Neural progenitor cell (in vitro differentiated cells): ENCODE data around the gene CCDC6. TPM values are rescaled to one million over a fixed set of nuclear protein-coding genes. Genes with fewer than 3 reads are reported as not detected.
"Not testable (repeated sequence)": the region's sequence is repeated elsewhere in the genome, so short reads cannot be mapped to it uniquely, and the experiment has no call there.

Experiments used
- DNase-seq: peaks from one replicate; pipeline ENCODE4 v3.0.0-alpha.2; 2016; ENCODE audit warnings: low spot score
- H2AFZ ChIP-seq: fragments of 200-600 bp; sonication (generic); replicated peaks from 2 replicates; pipeline ENCODE4 v1.6.1; 2016; ENCODE audit warnings: antibody characterized with exemption
- H3F3A ChIP-seq: fragments of 200-600 bp; sonication (generic); 2 replicates; pipeline ENCODE4 v1.6.1; 2016; ENCODE audit warnings: antibody characterized with exemption, low read depth
- H3K27ac ChIP-seq: fragments of 200-600 bp; sonication (generic); 2 replicates; pipeline ENCODE4 v1.5.1; 2016; ENCODE audit warnings: mild to moderate bottlenecking
- H3K27me3 ChIP-seq: fragments of 200-600 bp; sonication (generic); 2 replicates; pipeline ENCODE4 v1.6.1; 2016; ENCODE audit warnings: mild to moderate bottlenecking, moderate library complexity
- H3K36me3 ChIP-seq: fragments of 200-600 bp; sonication (generic); 2 replicates; pipeline ENCODE4 v1.5.1; 2016
- H3K4me1 ChIP-seq: fragments of 200-600 bp; sonication (generic); 2 replicates; pipeline ENCODE4 v1.6.1; 2016; ENCODE audit warnings: mixed run types
- H3K4me2 ChIP-seq: fragments of 200-600 bp; sonication (generic); 2 replicates; pipeline ENCODE4 v1.6.1; 2016
- H3K4me3 ChIP-seq: fragments of 200-600 bp; sonication (generic); 2 replicates; pipeline ENCODE4 v1.5.1; 2016
- H3K79me2 ChIP-seq: fragments of 200-600 bp; sonication (generic); 2 replicates; pipeline ENCODE4 v1.6.1; 2016; ENCODE audit warnings: low read depth
- H3K9ac ChIP-seq: fragments of 200-600 bp; sonication (generic); 2 replicates; pipeline ENCODE4 v1.6.1; 2016
- H3K9me3 ChIP-seq: fragments of 200-600 bp; sonication (generic); 2 replicates; pipeline ENCODE4 v1.5.1; 2016; ENCODE audit warnings: low read depth
- H4K20me1 ChIP-seq: fragments of 200-600 bp; sonication (generic); 2 replicates; pipeline ENCODE4 v1.6.1; 2016; ENCODE audit warnings: low read depth
- H3K27ac Mint-ChIP-seq: 3 replicates; pipeline ENCODE4 v1.8.0; 2021; ENCODE audit warnings: mixed read lengths
- H3K27me3 Mint-ChIP-seq: 2 replicates; pipeline ENCODE4 v1.8.0; 2022; ENCODE audit warnings: low read depth, mild to moderate bottlenecking, inconsistent platforms, moderate library complexity, mixed read lengths; ENCODE audit not compliant: insufficient read depth
- H3K36me3 Mint-ChIP-seq: 3 replicates; pipeline ENCODE4 v1.8.0; 2021; ENCODE audit warnings: mixed read lengths
- H3K4me1 Mint-ChIP-seq: 3 replicates; pipeline ENCODE4 v1.8.0; 2021; ENCODE audit warnings: mixed read lengths
- H3K4me3 Mint-ChIP-seq: 3 replicates; pipeline ENCODE4 v1.8.0; 2021; ENCODE audit warnings: mild to moderate bottlenecking, moderate library complexity, mixed read lengths
- H3K9me3 Mint-ChIP-seq: 3 replicates; pipeline ENCODE4 v1.8.0; 2020; ENCODE audit warnings: mixed read lengths
- CTCF ChIP-seq: fragments of 200-600 bp; sonication (generic); IDR thresholded peaks from 2 replicates; pipeline ENCODE4 v1.5.1; 2017; ENCODE audit warnings: antibody characterized with exemption, mild to moderate bottlenecking
- EZH2 ChIP-seq: fragments of 200-600 bp; sonication (generic); IDR thresholded peaks from 2 replicates; pipeline ENCODE4 v1.6.1; 2017; ENCODE audit warnings: antibody characterized with exemption, mild to moderate bottlenecking, moderate library complexity
- EZH2phosphoT487 ChIP-seq: fragments of 200-600 bp; sonication (generic); IDR thresholded peaks from 2 replicates; pipeline ENCODE4 v1.6.1; 2017; ENCODE audit warnings: antibody characterized with exemption
- total RNA-seq: library from RNA; depleted of rRNA; stranded (reverse); fragments of >200 nt; gene quantifications from 2 replicates; pipeline ENCODE4 v1.2.3, GENCODE V29; 2015; ENCODE audit warnings: low replicate concordance

The CCDC6 gene
- total RNA-seq, 1 donor from 2014 or later = 29.4 TPM

- no peaks in the 10 kb centered on the region for H3K9me3 ChIP-seq
- H3F3A ChIP-seq = no peaks in the 10 kb centered on the region
- no peak for TF ChIP-seq EZH2
- no peak for TF ChIP-seq CTCF
- TF ChIP-seq EZH2phosphoT487 = no peak
- H3K4me3 ChIP-seq = no peak overlapping the region
- no peaks in the 10 kb centered on the region for H3K4me1 ChIP-seq
- no peak overlapping the region for H3K27ac Mint-ChIP-seq
- H3K79me2 ChIP-seq = no peaks in the 10 kb centered on the region
- peaks cover 4% of the 10 kb centered on the region for H3K27me3 Mint-ChIP-seq
- no peak overlapping the region for H3K27ac ChIP-seq
- no peak for DNase-seq
- no peak overlapping the region for H3K9ac ChIP-seq
- no peaks in the 10 kb centered on the region for H4K20me1 ChIP-seq
- H3K4me3 Mint-ChIP-seq = no peak overlapping the region
- H3K4me2 ChIP-seq = no peak overlapping the region
- H3K9me3 Mint-ChIP-seq = no peaks in the 10 kb centered on the region
- no peaks in the 10 kb centered on the region for H3K36me3 ChIP-seq
- H3K4me1 Mint-ChIP-seq = no peaks in the 10 kb centered on the region
- H3K27me3 ChIP-seq = no peaks in the 10 kb centered on the region
- H2AFZ ChIP-seq = no peak overlapping the region
- H3K36me3 Mint-ChIP-seq = no peaks in the 10 kb centered on the region
Measured at GRCh38 chr10:59942556-59942955, 36.2 kb upstream of the CCDC6 start.

DNA sequence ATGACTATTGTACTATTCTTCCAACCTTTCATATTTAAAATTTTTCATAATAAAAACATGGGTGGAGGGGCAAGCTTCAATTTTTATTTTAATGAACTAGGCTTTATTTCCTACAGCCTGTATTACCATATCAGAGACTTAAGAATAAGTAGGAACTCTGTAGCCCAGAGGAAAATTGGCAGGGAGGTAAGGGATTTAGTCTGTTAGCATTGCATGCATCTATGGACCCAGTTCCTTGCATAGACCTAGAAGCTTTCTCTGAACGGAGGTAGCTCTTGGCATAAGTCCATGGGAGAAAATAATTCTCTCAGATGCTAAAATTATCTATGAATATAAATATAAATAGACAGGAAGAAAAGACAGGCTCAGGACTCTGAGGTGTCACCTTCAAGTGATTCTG is 31.4 kb upstream of the CCDC6 start:
- Histone ChIP-seq H3K27me3 (no peaks in the 10 kb centered on the region), H3K4me1 (no peaks in the 10 kb centered on the region), H3K9me3 (no peaks in the 10 kb centered on the region), H4K20me1 (no peaks in the 10 kb centered on the region), H3F3A (no peaks in the 10 kb centered on the region), H3K9ac (no peak overlapping the region), H3K4me3 (no peak overlapping the region), H3K4me2 (no peak overlapping the region), H3K79me2 (no peaks in the 10 kb centered on the region), H3K27ac (no peak overlapping the region), H2AFZ (no peak overlapping the region), H3K36me3 (no peaks in the 10 kb centered on the region)
- H3K27ac Mint-ChIP-seq = no peak overlapping the region
- TF ChIP-seq EZH2 (no peak), CTCF (no peak), EZH2phosphoT487 (no peak)
- no peaks in the 10 kb centered on the region for H3K36me3 Mint-ChIP-seq
- H3K27me3 Mint-ChIP-seq = peaks cover 4% of the 10 kb centered on the region
- no peaks in the 10 kb centered on the region for H3K4me1 Mint-ChIP-seq
- no peaks in the 10 kb centered on the region for H3K9me3 Mint-ChIP-seq
- no peak overlapping the region for H3K4me3 Mint-ChIP-seq
- no peak for DNase-seq

GRCh38 chr10:59934701-59935100 is 28.3 kb upstream of the CCDC6 start:
- no peaks in the 10 kb centered on the region for H3K79me2 ChIP-seq
- H3K4me1 ChIP-seq = no peaks in the 10 kb centered on the region
- no peak overlapping the region for H3K4me3 Mint-ChIP-seq
- no peak for DNase-seq
- H3K27me3 Mint-ChIP-seq = peaks cover 6% of the 10 kb centered on the region
- no peaks in the 10 kb centered on the region for H4K20me1 ChIP-seq
- no peaks in the 10 kb centered on the region for H3K27me3 ChIP-seq
- H3K4me3 ChIP-seq = no peak overlapping the region
- no peaks in the 10 kb centered on the region for H3K36me3 ChIP-seq
- H3K9me3 ChIP-seq = peaks cover 4% of the 10 kb centered on the region
- TF ChIP-seq CTCF (no peak), EZH2 (no peak), EZH2phosphoT487 (no peak)
- no peaks in the 10 kb centered on the region for H3F3A ChIP-seq
- no peaks in the 10 kb centered on the region for H3K9me3 Mint-ChIP-seq
- no peak overlapping the region for H3K9ac ChIP-seq
- no peak overlapping the region for H3K27ac ChIP-seq
- H3K36me3 Mint-ChIP-seq = no peaks in the 10 kb centered on the region
- H3K4me2 ChIP-seq = no peak overlapping the region
- no peaks in the 10 kb centered on the region for H3K4me1 Mint-ChIP-seq
- H2AFZ ChIP-seq = no peak overlapping the region
- no peak overlapping the region for H3K27ac Mint-ChIP-seq

- H3K4me3 Mint-ChIP-seq, H3K36me3 ChIP-seq, H3K27ac ChIP-seq, H3K27ac Mint-ChIP-seq, H3K27me3 Mint-ChIP-seq, H3K9me3 ChIP-seq, H3K9ac ChIP-seq, H3K27me3 ChIP-seq, H3K9me3 Mint-ChIP-seq, H3K36me3 Mint-ChIP-seq, H2AFZ ChIP-seq, H3K79me2 ChIP-seq, DNase-seq, H3K4me1 Mint-ChIP-seq, H3K4me3 ChIP-seq, H3K4me2 ChIP-seq, H4K20me1 ChIP-seq, H3F3A ChIP-seq, H3K4me1 ChIP-seq: not testable (repeated sequence)
Measured at GRCh38 chr10:59930788-59931521, 24.6 kb upstream of the CCDC6 start.
